Esophagus muscularis mucosa (tissue), 3 donors: Measurements from ENCODE around the gene RCC1.
"Not testable (repeated sequence)": the region's sequence is repeated elsewhere in the genome, so short reads cannot be mapped to it uniquely, and the experiment has no call there.

Experiments
- POLR2A ChIP-seq: fragments of 450-650 bp; IDR thresholded peaks from one replicate; pipeline ENCODE4 v1.6.1; 2017; ENCODE audit warnings: antibody characterized with exemption, moderate library complexity, mild to moderate bottlenecking, low read depth
- TF ChIP-seq, protein P1 (sequence below), 3 experiments: fragments of 200-600 bp in 2 of 3; fragments of 450-650 bp in 1 of 3; sonication (generic) in 2 of 3; IDR thresholded peaks; one replicate each; pipeline ENCODE4 v1.5.1; 2017 to 2019; ENCODE audit warnings: antibody characterized with exemption in 3 of 3, mild to moderate bottlenecking in 2 of 3, moderate library complexity in 1 of 3

DNA sequence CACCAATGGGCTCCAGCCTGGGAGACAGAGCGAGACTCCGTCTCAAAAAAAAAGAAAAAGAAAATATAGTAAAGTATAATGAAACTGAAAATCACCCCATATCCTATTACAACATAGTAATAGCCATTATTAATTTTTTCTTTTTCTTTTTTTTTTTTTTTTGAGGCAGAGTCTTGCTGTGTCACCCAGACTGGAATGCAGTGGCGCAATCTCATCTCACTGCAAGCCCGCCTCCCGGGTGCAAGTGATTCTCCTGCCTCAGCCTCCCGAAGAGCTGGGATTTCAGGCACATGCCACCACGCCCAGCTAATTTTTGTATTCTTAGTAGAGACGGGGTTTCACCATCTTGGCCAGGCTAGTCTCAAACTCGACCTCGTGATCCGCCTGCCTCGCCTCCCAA, 67.0 kb downstream of the RCC1 start:
- TF ChIP-seq, protein P1, sequence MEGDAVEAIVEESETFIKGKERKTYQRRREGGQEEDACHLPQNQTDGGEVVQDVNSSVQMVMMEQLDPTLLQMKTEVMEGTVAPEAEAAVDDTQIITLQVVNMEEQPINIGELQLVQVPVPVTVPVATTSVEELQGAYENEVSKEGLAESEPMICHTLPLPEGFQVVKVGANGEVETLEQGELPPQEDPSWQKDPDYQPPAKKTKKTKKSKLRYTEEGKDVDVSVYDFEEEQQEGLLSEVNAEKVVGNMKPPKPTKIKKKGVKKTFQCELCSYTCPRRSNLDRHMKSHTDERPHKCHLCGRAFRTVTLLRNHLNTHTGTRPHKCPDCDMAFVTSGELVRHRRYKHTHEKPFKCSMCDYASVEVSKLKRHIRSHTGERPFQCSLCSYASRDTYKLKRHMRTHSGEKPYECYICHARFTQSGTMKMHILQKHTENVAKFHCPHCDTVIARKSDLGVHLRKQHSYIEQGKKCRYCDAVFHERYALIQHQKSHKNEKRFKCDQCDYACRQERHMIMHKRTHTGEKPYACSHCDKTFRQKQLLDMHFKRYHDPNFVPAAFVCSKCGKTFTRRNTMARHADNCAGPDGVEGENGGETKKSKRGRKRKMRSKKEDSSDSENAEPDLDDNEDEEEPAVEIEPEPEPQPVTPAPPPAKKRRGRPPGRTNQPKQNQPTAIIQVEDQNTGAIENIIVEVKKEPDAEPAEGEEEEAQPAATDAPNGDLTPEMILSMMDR (IDR thresholded peaks at IDR 0.05) = not testable (repeated sequence)
- not testable (repeated sequence) for TF ChIP-seq POLR2A
